ENCODE measurements around the gene CFAP46. TPM values are rescaled to one million over a fixed set of nuclear protein-coding genes. Genes with fewer than 3 reads are reported as not detected.
"Not testable (repeated sequence)": the region's sequence is repeated elsewhere in the genome, so short reads cannot be mapped to it uniquely, and the experiment has no call there.

Gene CFAP46
- total RNA-seq, 1 donor from 2014 or later = 1.1 TPM

DNA sequence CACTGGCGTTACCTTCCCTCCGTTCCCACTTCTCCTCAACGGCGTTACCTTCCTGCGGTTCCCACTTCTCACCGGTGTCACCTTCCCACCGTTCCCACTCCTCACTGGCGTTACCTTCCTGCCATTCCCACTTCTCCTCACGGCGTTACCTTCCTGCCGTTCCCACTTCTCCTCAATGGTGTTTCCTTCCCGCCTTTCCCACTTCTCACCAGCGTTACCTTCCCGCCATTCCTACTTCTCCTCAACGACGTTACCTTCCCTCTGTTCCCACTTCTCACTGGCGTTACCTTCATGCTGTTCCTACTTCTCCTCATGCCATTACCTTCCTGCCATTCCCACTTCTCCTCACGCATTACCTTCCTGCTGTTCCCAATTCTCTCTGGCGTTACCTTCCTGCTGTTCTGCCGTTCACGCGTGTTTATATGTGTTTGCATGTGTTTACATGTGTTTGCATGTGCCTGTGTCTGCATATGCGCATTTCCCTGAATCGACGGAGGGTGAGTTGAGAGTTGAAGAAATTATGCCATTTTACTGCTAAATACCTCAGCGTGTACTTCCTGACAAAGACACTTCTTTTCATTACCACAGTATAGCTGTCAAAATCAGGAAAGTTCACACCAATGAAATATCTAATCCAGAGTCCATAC lies 23.2 kb upstream of the CFAP46 start:
- intact Hi-C loops (cut with DNase I) = no loop called here
- peak; percentile 18 for DNase-seq (ENCODE audit: low spot score)
- no peak for ATAC-seq

DNA sequence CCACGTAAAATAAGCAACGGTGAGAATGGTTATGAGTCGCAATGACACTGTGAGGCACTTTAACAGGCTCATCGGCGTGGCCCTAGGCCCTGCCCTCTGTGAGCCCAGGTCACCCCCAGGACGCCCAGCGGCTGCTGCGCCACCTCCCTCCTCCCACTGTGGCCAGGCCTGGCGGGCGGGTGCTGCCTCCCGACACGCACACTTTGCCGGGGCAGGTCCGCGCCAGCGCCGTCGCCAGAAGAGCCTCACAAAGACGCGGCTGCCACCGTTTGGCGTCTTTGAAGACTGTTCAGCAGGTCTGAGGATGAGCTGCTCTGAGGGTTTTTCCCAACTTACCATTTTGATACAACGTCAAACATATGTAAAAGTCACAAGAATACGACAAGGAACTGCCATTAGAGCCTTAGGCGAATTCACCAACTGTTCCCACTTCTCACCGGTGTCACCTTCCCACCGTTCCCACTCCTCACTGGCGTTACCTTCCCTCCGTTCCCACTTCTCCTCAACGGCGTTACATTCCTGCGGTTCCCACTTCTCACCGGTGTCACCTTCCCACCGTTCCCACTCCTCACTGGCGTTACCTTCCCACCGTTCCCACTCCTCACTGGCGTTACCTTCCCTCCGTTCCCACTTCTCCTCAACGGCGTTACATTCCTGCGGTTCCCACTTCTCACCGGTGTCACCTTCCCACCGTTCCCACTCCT lies 22.5 kb upstream of the CFAP46 start:
- intact Hi-C loops (cut with DNase I); ATAC-seq: not testable (repeated sequence)

DNA sequence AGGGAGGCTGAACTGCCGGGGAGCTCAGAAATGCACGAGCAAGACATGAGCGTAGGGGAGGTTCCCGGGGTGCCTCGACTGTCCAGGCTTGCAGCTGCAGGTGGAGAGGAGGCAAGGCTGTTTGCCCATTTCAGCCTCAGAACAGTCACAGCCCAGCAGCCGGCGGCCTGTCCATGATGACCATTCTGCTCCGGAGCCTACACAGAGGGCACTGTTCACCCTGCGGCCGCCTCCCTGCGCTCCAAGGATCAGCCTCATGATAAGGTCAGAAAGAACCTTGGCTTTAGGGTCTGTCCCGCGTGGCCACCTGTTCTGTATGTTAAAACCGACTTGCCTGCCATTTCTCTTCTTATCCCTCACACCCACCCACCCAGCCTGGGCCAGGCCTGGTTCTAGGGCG lies 21.9 kb upstream of the CFAP46 start:
- intact Hi-C loops (cut with DNase I) = no loop called here
- ATAC-seq (no peak), DNase-seq (ENCODE audit: low spot score) (peak; percentile 48)

More for the DNA sequence above, 22.5 kb upstream of the CFAP46 start:
- peak; percentile 37 for DNase-seq (ENCODE audit: low spot score)

DNA sequence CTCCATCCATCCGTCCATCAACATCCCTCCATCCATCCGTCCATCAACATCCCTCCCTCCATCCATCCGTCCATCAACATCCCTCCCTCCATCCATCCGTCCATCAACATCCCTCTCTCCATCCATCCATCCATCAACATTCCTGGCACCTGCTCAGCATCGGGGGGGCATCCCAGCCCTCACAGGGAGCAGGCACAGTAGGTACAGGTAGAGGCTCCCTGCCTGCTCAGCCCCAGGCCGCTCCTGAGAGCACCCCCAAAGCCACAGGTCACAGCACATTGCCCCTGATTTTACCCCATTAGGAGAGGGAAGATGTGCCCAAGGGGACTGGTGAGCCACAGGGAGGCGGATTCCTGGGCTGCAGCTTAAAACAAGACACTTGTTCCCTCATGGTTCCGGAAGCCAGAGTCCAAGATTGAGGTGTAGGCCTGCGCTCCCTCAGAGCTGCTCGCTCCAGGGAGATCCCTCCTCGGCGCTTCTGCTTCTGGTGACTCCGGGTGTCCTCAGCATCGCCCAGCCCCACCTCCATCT lies 21.1 kb upstream of the CFAP46 start:
- intact Hi-C loops (cut with DNase I) = no loop called here
- peak; percentile 40 for DNase-seq (ENCODE audit: low spot score)
- no peak for ATAC-seq

DNA sequence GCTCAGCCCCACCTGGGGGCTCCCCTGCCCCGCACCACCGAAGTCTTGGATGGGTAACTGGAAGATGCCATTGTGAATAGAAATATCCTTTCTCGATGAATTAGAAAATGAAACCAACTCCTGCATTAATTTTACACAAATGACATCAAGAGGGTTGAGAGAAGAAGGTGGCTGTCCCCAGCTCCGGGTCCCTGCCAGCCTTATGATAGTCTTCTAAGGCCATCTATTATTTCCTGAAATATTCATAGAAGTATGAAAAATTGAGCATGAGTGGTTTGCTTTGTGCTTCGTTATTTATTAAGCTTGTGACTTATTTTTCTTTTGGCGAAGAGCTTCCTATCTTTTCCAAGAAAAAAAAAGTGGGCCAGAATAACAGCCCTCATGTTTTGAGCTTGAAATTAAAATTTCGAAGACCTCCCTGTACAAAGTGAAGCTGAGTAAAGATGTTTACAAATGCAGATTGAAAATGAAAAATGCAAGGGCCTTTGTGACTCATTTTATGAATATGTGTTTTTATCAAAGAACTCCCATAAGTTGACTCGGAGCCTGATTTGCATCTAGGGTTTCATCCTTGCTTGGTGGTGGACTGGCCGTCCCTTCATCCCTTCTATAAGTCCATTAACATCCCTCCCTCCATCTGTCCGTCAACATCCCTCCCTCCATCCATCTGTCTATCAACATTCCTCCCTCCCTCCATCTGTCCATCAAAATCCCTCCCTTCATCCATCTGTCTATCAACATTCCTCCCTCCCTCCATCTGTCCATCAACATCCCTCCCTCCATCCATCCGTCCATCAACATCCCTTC lies 20.5 kb upstream of the CFAP46 start:
- DNase-seq (ENCODE audit: low spot score) = peak; percentile 2
- intact Hi-C loops (cut with DNase I) = no loop called here
- ATAC-seq = peak; percentile 8

DNA sequence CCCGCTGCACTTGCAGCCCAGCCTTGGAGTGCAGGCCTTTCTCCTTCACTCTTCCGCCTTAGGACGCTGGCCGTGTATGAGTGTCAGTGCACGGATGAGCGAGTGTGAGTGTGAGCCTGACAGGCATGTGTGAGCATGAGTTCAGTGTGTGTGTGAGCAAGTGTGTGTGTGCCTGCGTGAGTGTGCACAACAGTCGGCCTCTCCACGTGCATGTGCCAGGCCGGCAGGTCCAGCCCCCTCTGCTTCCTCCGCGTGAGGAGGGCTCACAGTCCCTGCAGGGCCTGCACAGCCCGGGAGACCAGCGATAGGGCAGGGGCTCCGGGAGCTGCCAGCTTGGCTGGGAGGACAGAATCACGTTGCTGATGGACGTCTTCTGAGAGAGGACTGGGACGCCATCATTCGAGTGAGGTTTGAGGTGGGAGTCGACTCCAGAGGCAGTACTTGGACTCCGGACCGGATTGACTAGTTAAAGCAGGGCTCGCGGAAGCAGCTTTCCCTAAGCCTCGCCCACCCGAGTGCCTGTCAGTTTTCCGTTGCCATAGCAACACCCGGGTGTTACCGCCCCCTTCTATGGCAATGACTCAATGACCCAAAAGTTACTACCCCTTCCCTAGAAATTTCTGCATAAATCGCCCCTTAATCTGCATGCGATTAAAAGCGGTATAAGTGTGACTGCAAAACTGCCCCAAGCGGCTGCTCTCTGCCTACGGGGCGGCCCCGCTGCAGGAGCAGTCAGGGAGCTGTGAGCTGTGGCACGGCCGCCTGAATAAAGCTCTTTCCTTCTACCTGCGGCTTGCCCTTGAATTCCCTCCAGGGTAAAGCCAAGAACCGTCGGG lies 19.6 kb upstream of the CFAP46 start:
- intact Hi-C loops (cut with DNase I) = no loop called here
- ATAC-seq (peak; percentile 85), DNase-seq (ENCODE audit: low spot score) (peak; percentile 83)

DNA sequence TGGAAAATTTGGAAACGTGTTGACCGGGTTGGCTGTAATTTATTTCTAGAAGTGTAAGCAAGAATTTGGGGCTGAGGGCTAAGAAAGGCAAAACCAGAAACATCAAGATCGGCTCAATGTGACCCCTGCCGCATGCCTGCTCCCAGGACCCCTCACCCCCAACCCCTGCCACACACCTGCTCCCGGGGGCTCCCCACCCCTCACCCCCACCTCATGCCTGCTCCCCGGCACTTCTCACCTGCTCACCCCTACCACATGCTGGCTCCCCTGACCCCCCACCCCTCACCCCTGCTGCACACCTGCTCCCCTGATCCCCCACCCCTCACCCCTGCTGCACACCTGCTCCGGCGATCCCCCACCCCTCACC lies 19.0 kb upstream of the CFAP46 start:
- no peak for ATAC-seq
- intact Hi-C loops (cut with DNase I) = no loop called here
- no peak for DNase-seq (ENCODE audit: low spot score)

DNA sequence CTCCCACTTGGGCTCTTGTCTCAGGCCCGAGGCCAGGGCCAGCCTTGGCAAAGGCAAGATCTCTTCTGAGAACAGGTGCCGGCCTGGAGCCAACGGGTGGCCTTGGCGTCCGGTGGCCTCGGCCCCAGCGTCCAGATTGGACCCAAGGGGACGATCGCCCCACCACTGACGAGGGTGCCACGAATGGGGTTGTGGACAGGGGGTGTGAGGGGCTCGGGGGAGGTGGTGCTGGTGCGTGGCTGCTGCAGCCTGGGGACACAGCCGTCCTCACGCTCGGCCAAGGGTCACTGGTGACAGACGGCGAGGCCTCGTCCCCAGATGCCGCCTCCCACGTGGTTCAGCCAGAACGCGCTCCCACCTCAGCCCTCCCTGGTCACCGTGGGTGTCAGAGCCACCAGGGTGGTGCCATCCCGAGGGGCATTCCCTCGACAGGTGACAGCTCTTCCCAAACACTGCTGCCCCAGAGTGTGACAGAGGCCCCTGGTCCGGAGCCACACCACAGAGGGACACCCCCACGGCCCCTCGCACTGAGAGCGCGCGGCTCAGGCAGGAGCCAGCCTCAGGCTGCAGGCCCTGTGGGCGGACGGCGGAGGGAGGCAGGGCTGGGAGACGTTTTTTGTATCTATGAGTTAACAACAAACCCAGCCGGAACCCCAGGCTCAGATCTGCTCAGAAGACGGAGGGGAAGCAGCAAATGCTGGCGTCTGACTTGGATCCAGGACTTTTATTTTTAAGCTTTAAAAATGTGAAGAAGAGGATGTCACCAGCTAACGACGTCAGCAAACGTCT lies 18.5 kb upstream of the CFAP46 start:
- intact Hi-C loops (cut with DNase I) = no loop called here
- ATAC-seq (no peak), DNase-seq (ENCODE audit: low spot score) (peak; percentile 56)

DNA sequence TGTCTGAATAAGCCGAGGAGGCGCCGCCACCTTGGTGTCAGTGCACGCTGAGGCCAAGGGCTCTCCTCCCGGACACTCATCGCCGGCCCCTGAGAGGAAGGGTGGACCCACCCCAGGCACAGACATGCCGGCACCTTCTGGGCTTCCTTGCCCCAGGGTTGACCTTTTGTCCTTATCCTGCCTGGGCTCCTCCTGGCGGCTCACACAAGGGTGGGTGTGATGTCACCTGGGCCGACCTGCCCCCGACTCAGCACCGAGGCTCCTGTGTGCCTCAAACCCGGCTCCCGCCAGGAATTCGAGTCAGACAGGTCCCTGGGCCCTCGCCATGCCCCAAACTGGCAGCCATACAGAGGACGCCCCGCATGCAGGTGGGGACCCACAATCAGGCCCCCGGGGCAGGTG lies 17.7 kb upstream of the CFAP46 start:
- ATAC-seq (no peak), DNase-seq (ENCODE audit: low spot score) (peak; percentile 57)
- intact Hi-C loops (cut with DNase I) = no loop called here

DNA sequence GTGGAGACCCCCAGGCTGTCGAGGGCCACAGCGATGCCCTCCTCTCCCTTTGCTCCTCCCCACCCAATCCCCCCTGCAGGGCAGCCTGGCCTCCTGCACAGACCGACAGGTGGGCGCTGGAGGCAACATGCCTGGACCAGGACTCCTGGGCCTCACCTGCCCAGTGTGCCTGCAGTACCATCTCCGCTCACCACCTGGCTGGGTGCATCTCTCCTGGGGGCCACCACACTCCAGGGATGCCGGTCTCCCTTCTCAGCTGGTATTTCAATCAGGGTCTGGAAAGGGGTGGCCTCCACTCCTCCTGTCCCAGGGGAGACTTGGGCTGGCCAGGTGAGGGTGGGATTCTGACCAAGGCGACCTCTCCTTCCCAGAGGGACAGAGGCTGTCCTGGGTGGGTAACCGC lies 17.2 kb upstream of the CFAP46 start:
- intact Hi-C loops (cut with DNase I) = no loop called here
- DNase-seq (ENCODE audit: low spot score) (no peak), ATAC-seq (no peak)

DNA sequence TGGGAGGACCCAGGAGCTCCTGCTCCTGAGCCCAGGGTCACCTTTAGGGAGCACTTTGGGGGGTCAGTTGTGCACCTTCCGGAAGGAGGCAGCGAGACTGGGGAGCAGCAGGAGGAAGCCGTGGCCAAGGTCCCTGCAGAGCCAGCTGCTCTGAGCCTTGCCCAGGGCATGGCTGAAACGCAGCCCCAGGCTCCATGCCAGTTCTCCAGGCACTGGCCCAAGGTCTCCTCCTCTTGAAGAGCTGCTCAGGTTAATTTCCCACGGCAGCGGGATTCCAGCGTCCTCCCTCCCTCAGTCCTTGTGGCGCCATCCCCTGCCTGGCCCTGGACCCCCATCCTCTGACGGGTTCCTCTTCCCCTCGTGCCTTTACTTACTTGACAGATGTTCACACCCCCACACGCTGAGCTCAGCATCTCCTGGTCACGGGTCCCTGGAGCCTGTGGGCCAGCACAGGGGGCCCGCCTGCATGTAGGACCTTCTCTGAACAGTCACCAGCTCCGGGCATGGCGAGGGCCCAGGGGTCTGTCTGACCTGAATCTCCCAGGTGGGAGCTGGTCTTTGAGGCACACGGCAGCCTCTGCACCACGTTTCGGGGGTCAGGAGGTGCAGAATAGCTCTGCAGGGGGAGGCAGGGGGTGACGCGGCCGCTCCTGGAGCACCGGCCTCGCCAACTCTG lies 16.7 kb upstream of the CFAP46 start:
- intact Hi-C loops (cut with DNase I) = no loop called here
- DNase-seq (ENCODE audit: low spot score) = no peak

DNA sequence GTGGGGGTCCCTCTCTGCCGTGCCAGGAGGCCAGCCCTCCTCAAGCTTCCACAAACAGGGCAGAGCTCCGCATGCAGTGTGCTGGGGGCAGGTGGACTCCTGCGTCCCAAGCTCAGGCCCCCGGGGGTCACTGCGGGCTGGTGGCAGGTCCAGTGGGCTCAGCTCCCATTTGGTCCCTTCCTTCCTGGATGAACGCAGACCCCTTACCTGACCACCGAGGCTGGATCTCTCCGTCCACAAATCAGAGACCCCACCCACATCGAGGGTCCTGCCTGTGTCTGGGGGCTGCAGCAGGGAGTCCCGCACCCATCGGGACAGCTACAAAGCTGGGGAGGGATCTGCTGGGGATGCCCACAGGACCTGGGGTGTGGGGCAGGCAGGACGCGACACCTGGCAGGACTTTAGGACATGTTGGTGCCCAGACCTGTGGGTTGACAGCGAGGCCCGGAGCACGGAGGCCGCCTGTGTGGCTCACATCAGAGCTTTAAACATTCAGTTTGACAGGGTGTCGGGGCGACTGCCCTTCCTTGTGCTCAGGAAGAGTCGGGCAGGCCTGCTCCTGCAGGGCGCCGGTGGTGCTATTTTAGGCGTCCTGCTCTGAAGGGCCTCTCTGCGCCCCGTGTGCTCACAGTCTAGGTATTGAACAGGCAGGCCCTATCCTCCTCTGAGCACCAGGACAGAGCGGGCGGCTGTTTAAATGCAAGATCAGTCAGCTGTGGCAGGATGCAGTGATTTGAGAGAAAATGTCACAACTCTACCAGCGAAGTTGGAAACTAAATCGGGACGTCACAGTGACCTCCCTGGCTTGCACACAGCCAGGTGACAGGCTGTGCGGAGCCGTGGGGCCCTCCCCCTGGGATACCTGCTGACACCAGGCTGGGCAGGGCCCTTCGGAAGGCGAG lies 15.9 kb upstream of the CFAP46 start:
- intact Hi-C loops (cut with DNase I) = no loop called here
- peak; percentile 45 for DNase-seq (ENCODE audit: low spot score)
- ATAC-seq = no peak

More for the DNA sequence above, 16.7 kb upstream of the CFAP46 start:
- ATAC-seq = no peak

DNA sequence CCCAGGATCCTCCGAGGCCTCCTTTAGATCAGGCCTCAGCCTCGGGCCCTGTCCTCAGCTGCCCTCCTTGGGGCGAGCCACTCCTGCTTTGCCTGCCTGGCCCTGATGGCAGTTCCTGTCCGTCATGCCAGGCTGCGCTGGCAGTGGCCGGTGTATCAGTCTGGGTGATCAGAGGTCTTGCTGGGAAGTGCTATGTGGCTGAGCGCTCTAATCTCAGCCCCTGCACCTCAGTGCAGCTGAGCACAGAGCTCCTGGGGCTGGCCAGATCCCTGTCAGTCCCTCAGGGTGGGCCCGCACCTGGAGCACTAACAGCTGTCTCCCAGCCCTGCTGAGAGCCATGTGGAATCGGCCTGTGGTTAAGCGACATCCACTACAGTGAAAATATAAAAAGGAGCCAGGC lies 14.8 kb upstream of the CFAP46 start:
- DNase-seq (ENCODE audit: low spot score) (no peak), ATAC-seq (no peak)
- intact Hi-C loops (cut with DNase I) = no loop called here

DNA sequence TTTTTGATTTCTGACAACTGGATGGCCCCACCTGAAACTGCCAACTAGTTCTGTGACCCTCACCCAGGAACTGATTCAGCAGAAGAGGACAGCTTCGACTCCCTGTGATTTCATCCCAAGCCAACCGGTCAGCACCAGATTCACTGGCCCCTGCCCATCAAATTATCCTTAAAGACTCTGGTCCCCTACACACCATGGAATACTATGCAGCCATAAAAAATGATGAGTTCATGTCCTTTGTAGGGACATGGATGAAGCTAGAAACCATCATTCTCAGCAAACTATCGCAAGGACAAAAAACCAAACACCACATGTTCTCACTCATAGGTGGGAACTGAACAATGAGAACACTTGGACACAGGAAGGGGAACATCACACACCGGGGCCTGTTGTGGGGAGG lies 13.9 kb upstream of the CFAP46 start:
- intact Hi-C loops (cut with DNase I); DNase-seq (ENCODE audit: low spot score); ATAC-seq: not testable (repeated sequence)

DNA sequence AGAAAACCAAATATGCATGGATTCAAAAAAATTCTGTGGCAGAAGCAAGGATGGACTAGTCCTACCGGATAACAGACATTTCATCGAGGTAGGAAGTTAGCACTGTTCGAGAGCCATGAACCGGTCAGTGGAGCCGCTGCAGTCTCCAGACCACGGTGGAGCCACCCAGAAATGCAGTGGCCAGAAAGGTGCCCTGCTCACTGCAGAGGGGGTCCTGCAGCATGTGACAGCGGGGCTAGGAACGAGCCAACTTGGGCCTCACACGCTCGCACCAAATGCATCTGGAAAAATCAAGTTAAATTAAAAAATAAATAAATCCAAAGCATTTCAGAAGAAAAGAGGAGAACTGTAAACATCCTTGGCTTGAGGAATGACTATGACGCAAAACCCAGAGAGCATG lies 13.1 kb upstream of the CFAP46 start:
- DNase-seq (ENCODE audit: low spot score) (no peak), ATAC-seq (no peak)
- intact Hi-C loops (cut with DNase I) = no loop called here

DNA sequence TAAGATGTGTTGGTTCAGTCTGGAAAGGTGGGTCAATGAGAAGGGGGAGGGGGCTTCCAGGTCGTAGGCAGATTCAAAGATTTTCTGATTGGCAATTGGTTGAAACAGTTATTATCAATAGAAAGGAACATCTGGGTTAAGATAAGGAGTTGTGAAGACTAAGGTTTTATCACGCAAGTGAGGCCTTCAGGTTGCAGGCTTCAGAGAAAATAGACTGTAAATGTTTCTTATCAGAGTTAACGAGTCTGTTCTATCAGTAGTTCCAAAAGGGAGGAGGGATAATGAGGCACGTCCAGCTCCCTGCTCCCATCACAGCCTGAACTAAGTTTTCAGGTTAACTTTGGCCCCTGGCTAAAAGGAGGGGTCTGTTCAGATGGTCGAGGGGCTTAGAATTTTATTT lies 11.1 kb upstream of the CFAP46 start:
- DNase-seq (ENCODE audit: low spot score) (no peak), ATAC-seq (no peak)
- intact Hi-C loops (cut with DNase I) = no loop called here

DNA sequence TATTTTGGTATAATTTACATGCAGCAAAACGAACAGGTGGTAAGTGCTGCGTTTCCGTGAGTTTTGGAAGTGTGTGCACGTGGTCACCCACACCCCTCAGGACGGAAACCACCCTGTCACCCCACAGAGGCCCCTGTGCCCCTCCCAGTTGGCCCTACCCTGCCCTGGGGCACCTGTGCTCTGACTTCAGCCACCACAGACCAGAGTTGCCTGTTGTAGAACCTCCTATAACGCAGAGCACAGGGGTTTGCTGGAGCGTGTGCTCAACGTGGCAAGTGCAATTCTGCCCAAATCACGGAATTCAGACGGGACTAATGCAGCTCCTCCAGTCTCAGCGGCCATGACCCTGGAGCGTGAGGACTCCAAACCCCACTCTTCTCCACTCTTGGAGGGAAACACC lies 9.6 kb upstream of the CFAP46 start:
- ATAC-seq = no peak
- DNase-seq (ENCODE audit: low spot score) = no peak
- intact Hi-C loops (cut with DNase I) = no loop called here
